Ishikawa (cell line): ENCODE results near the gene GORASP1.
A peak's percentile ranks its signal among the peaks of the same experiment; 100 is the strongest.

Experiments
- CEBPB ChIP-seq: IDR thresholded peaks from 2 replicates; pipeline ENCODE4 v1.6.1; 2012
- CREB1 ChIP-seq: IDR thresholded peaks from 2 replicates; pipeline ENCODE4 v1.6.1; 2012; ENCODE audit warnings: low read depth
- EGR1 ChIP-seq: IDR thresholded peaks from 2 replicates; pipeline ENCODE4 v1.6.1; 2012
- EP300 ChIP-seq: IDR thresholded peaks from 2 replicates; pipeline ENCODE4 v1.6.1; 2012; ENCODE audit warnings: borderline replicate concordance
- FOXM1 ChIP-seq: IDR thresholded peaks from 2 replicates; pipeline ENCODE4 v1.6.1; 2012; ENCODE audit warnings: low read depth, borderline replicate concordance
- NFIC ChIP-seq: IDR thresholded peaks from 2 replicates; pipeline ENCODE4 v1.6.1; 2012
- RAD21 ChIP-seq: IDR thresholded peaks from 2 replicates; pipeline ENCODE4 v1.6.1; 2012; ENCODE audit warnings: low read depth
- REST ChIP-seq: IDR thresholded peaks from 2 replicates; pipeline ENCODE4 v1.6.1; 2012; ENCODE audit warnings: low read depth, mild to moderate bottlenecking
- TAF1 ChIP-seq: IDR thresholded peaks from 2 replicates; pipeline ENCODE4 v1.6.1; 2012; ENCODE audit warnings: low read depth, mild to moderate bottlenecking
- TCF12 ChIP-seq: IDR thresholded peaks from 2 replicates; pipeline ENCODE4 v1.6.1; 2012; ENCODE audit warnings: low read depth
- TEAD4 ChIP-seq: IDR thresholded peaks from 2 replicates; pipeline ENCODE4 v1.6.1; 2012
- USF1 ChIP-seq: IDR thresholded peaks from 2 replicates; pipeline ENCODE4 v1.6.1; 2012
- YY1 ChIP-seq: IDR thresholded peaks from 2 replicates; pipeline ENCODE4 v1.6.1; 2012; ENCODE audit warnings: low read depth
- ZBTB7A ChIP-seq: IDR thresholded peaks from 2 replicates; pipeline ENCODE4 v1.6.1; 2012; ENCODE audit warnings: low read depth
- TF ChIP-seq, protein P1 (sequence below): IDR thresholded peaks from 2 replicates; pipeline ENCODE4 v1.6.1; 2012

GORASP1 gene

DNA sequence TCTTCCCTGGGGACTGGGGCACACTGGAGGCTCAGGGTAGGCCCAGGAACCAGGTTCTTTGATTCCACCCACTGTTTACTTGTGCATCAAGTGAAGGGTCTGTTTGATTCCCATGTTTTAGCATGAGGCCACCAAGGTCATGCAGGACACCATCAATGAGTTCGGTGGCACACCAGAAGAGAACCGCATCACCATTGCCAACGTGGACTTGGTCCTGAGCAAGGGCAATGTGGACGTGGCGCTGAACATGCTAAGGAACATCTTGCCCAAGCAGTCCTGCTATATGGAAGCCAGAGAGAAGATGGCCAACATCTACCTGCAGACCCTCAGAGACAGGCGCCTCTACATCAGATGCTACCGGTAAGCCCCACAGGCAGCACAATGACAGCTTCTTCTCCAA, 21.5 kb upstream of the GORASP1 start:
- TF ChIP-seq EGR1 (no peak), CREB1 (no peak), YY1 (no peak), TAF1 (no peak), CEBPB (no peak), TEAD4 (no peak), FOXM1 (no peak), EP300 (no peak), TCF12 (no peak), REST (no peak), NFIC (no peak), RAD21 (no peak), USF1 (no peak), ZBTB7A (no peak)
- TF ChIP-seq, protein P1, sequence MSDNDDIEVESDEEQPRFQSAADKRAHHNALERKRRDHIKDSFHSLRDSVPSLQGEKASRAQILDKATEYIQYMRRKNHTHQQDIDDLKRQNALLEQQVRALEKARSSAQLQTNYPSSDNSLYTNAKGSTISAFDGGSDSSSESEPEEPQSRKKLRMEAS = no peak

GRCh38 chr3:39127908-39128304, 20.5 kb upstream of the GORASP1 start:
- TF ChIP-seq YY1 (no peak), TAF1 (no peak), CEBPB (no peak), USF1 (no peak), NFIC (no peak), FOXM1 (no peak), CREB1 (no peak), TEAD4 (no peak), RAD21 (no peak), ZBTB7A (no peak), TCF12 (no peak), REST (no peak), EGR1 (no peak), EP300 (no peak)
- TF ChIP-seq, protein P1 = no peak

DNA sequence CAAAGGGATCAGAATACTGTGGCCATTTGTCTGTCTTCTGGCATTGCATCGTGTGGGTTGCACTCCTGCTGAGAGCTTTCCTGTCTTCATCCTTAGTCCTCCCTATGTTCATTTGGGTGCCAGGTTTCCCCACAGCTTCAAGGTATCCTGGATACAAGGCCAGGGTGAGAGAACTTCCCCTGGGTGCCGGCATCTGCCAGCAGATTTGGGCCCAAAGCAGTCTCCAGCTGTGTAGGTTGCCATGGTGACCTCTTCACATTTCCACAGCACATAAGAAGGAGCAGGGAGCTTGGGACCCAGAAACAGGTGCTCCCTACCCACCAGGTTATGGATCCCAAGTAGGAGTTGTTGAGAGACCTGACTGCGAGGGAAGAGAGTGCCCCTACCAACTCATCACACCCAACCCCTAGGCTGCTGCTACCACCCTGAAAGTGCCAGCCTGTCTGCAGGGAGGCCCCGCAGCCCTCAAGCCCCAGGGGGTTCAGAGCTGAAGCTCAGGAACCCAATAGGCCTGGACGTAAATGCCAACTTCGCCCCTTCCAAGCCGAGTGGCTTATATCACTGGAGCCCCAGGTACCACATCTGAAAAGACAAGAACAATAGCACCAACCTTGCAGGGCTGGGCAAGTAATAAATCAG, 20.0 kb upstream of the GORASP1 start:
- TF ChIP-seq TEAD4 = no peak
- no peak for TF ChIP-seq ZBTB7A
- TF ChIP-seq NFIC = no peak
- no peak for TF ChIP-seq EP300
- TF ChIP-seq RAD21 = no peak
- TF ChIP-seq TAF1 = no peak
- no peak for TF ChIP-seq EGR1
- TF ChIP-seq, protein P1 = no peak
- TF ChIP-seq USF1 = no peak
- no peak for TF ChIP-seq CEBPB

GRCh38 chr3:39126532-39127071, 19.2 kb upstream of the GORASP1 start:
- TF ChIP-seq CEBPB (no peak), NFIC (no peak), ZBTB7A (no peak), TCF12 (no peak), RAD21 (peak; percentile 78), USF1 (no peak), EP300 (no peak)
- TF ChIP-seq, protein P1 = no peak
